Measurements from ENCODE around the gene HLA-DMB.

The HLA-DMB gene

GRCh38 chr6:32912951-32913350 is 27.9 kb downstream of the HLA-DMB start:
- no peak for DNase-seq (ENCODE audit: low read depth in 2 of 3, low spot score in 1 of 3)

- no peak for DNase-seq (ENCODE audit: low read depth in 2 of 3, low spot score in 1 of 3)
Measured at GRCh38 chr6:32908897-32909296, 31.9 kb downstream of the HLA-DMB start.

DNA sequence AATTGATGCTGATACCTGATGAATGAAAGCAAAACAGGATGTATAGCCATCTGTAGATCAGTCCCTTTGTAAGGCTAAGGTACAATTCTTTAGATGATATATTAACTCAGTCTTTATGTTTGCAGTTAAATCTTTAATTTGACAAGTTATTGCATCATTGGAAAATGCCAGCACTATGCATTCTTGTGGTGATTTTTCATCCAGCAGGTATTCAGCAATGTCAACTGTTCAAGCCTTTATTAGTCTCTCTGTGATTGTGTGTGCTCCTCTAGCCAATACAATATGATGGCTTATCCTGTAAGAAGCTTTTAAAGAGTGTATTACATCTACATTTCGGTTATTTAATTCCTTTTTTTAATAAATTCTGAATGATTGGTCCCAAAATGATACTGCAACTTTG is 34.3 kb downstream of the HLA-DMB start:
- DNase-seq (ENCODE audit: low read depth in 2 of 3, low spot score in 1 of 3) = no peak

GRCh38 chr6:32905078-32905477 is 35.8 kb downstream of the HLA-DMB start:
- DNase-seq (ENCODE audit: low read depth in 2 of 3, low spot score in 1 of 3) = no peak

- no peak for DNase-seq (ENCODE audit: low read depth in 2 of 3, low spot score in 1 of 3)
Measured at GRCh38 chr6:32903952-32904351, 36.9 kb downstream of the HLA-DMB start.

GRCh38 chr6:32895006-32895345 is 45.9 kb downstream of the HLA-DMB start:
- DNase-seq (ENCODE audit: low read depth in 2 of 3, low spot score in 1 of 3) = no peak

DNA sequence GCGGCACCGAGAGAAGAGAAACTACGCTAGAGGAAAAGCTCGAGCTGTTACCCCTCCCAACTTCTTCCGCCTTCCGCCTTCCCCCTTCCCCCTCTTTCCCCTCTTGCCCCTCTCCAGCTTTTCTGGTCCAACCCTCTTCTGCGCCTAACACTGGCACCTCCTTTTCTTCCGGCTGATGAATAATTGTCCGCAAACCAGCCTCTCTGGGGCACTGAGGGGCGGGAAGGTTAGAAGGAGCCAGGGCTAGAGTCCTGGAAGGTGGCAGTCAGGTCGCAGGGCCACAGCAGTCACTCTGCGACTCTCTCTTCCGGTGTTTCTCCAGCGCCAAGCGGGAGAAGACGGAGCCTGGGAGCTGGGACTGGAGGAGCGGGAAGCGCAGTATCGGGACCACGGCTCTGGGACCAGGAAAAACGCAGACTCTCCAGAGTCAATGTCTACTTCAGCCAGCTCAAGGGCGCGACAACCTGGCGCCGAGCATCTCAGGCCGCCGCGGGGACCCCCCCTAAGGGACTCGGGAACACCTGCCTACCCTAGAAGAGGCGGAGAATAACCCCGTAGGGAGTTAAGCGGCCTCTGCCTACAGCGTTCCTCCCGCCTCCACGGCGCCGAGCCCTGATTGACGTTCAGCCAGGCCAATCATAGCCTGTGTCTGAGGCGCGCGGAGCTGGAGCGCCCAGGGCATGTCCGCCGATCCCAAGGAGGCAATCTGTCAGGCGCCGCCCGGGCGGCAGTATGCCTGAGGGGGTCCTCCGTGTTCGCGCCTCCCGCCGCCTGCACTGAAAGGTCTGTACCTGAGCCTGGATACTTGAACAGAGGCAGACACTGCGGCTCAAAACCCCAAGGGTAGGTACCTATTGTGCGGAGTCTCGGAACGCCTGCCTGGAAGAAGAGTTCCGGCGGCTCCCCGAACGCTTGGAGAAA is 46.5 kb downstream of the HLA-DMB start:
- peak; percentile 91 to 99 (median 92) for DNase-seq (ENCODE audit: low read depth in 2 of 3, low spot score in 1 of 3)

GRCh38 chr6:32890831-32891230 is 50.0 kb downstream of the HLA-DMB start:
- DNase-seq (ENCODE audit: low read depth in 2 of 3, low spot score in 1 of 3) = no peak

GRCh38 chr6:32889533-32889932 is 51.3 kb downstream of the HLA-DMB start:
- no peak for DNase-seq (ENCODE audit: low read depth in 2 of 3, low spot score in 1 of 3)

DNA sequence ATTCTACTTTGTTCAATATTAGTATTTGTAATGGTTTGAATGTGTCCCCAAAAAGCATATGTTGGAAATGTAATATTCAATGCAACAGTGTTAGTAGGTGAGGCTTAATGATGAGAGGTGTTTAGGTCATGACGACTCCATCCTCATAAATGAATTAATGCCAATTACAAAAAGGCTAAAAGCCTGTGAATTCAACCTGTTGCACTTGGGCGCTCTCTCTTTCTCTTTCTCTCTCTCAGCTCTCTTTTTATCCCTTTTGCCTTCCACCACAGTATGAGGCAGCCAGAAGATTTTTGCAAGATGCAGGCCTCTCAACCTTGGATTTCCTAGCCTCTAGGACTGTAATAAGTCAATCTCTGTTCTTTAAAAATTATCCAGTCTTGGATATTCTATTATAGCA is 52.3 kb downstream of the HLA-DMB start:
- DNase-seq (ENCODE audit: low read depth in 2 of 3, low spot score in 1 of 3) = no peak

GRCh38 chr6:32887616-32888015 is 53.2 kb downstream of the HLA-DMB start:
- no peak for DNase-seq (ENCODE audit: low read depth in 2 of 3, low spot score in 1 of 3)

DNA sequence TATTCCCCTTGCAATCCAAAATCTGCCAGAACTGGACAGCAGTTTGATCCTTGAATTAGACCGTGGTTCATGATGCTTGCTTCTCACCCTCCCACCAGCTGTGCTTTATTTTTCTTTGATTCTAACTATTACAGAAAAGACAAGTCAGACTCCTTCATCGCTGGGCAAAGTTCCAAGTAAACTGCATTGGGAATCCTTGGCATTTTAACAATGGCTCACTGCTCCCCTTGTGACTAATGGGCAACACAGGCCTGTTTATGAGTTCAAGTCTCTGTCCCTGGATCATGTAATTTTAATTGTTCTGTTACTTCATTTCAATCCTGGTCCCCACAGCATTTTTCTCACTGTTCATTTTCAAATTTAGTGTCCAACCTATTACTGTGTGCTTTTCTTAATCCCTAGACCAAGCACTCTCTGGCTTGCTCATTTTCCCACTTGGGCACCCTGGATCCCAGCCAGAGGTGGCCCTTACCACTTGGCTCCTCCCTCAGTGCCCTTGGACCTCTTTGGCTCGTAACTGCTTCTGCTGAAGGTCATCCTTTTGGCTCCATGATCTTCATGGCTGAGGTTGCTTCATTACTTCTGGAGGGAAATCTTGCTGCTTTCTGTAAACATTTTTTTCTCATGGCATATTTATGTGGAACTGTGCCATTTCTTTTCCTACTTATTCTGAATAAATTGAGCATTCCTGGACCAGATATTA is 54.0 kb downstream of the HLA-DMB start:
- no peak for DNase-seq (ENCODE audit: low read depth in 2 of 3, low spot score in 1 of 3)

GRCh38 chr6:32885698-32886286 is 55.0 kb downstream of the HLA-DMB start:
- DNase-seq (ENCODE audit: low read depth in 2 of 3, low spot score in 1 of 3) = no peak

Data from stimulated activated CD4-positive, alpha-beta T cell treated with anti-CD3 and anti-CD28 coated beads, Interleukin-12 subunit alpha, Interleukin-12 subunit beta, amount 100 ng/mL, for 48 hours (primary cell).